ENCODE results near the gene ZNF628.
A peak's percentile ranks its signal among the peaks of the same experiment; 100 is the strongest.

ZNF628 gene

DNA sequence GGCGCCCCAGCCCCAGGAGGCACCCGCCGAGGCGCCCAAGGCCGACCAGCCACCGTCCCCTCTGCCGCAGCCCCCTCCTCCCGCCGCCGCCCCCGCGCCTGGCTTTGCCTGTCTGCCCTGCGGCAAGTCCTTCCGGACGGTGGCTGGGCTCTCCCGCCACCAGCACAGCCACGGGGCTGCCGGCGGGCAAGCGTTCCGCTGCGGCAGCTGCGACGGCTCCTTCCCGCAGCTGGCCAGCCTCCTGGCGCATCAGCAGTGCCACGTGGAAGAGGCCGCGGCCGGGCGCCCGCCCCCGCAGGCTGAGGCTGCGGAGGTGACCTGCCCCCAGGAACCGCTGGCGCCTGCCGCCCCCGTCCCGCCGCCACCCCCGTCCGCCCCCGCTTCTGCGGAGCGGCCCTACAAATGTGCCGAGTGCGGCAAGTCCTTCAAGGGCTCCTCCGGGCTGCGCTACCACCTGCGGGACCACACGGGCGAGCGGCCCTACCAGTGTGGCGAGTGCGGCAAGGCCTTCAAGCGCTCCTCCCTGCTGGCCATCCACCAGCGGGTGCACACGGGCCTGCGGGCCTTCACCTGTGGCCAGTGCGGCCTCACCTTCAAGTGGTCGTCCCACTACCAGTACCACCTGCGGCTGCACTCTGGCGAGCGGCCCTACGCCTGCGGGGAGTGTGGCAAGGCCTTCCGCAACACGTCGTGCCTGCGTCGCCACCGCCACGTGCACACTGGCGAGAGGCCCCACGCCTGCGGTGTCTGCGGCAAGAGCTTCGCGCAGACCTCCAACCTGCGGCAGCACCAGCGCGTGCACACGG, 5.9 kb downstream of the ZNF628 start:
- TF ChIP-seq ESRRG (CRISPR knock-in tag; IDR thresholded peaks at IDR 0.05) (no peak), ZFP3 (CRISPR knock-in tag; IDR thresholded peaks at IDR 0.05) (no peak), ARNTL (CRISPR knock-in tag; IDR thresholded peaks at IDR 0.05; ENCODE audit: borderline replicate concordance, low read depth) (no peak), ZFP30 (CRISPR knock-in tag; IDR thresholded peaks at IDR 0.05) (no peak), POU6F1 (CRISPR knock-in tag; IDR thresholded peaks at IDR 0.05; ENCODE audit: borderline replicate concordance, low read depth) (no peak), ZC3H10 (CRISPR knock-in tag; IDR thresholded peaks at IDR 0.05) (no peak), TSHZ2 (CRISPR knock-in tag; IDR thresholded peaks at IDR 0.05) (no peak), CREB5 (CRISPR knock-in tag; IDR thresholded peaks at IDR 0.05; ENCODE audit: low read depth) (no peak), PATZ1 (CRISPR knock-in tag; IDR thresholded peaks at IDR 0.05; ENCODE audit: borderline replicate concordance) (no peak), RARB (CRISPR knock-in tag; IDR thresholded peaks at IDR 0.05) (no peak), CSDC2 (CRISPR knock-in tag; IDR thresholded peaks at IDR 0.05) (no peak), TCF4 (CRISPR knock-in tag; IDR thresholded peaks at IDR 0.05; ENCODE audit: borderline replicate concordance) (no peak), TOX (CRISPR knock-in tag; IDR thresholded peaks at IDR 0.05; ENCODE audit: borderline replicate concordance) (no peak)
- ATAC-seq = no peak

- no peak for ATAC-seq
- TF ChIP-seq BACH2 (CRISPR knock-in tag; IDR thresholded peaks at IDR 0.05; ENCODE audit: borderline replicate concordance) = no peak
- TF ChIP-seq ZFP30 (CRISPR knock-in tag; IDR thresholded peaks at IDR 0.05) = no peak
- no peak for TF ChIP-seq OSR1 (CRISPR knock-in tag; IDR thresholded peaks at IDR 0.05)
- TF ChIP-seq SNAI2 (CRISPR knock-in tag; IDR thresholded peaks at IDR 0.05) = no peak
- TF ChIP-seq CSDC2 (CRISPR knock-in tag; IDR thresholded peaks at IDR 0.05) = no peak
- no peak for TF ChIP-seq RARB (CRISPR knock-in tag; IDR thresholded peaks at IDR 0.05)
Measured at GRCh38 chr19:55482967-55483705, 6.7 kb downstream of the ZNF628 start.

- ATAC-seq = no peak
- TF ChIP-seq ZC3H10 (CRISPR knock-in tag; IDR thresholded peaks at IDR 0.05) (no peak), CREB5 (CRISPR knock-in tag; IDR thresholded peaks at IDR 0.05; ENCODE audit: low read depth) (no peak), POU6F1 (CRISPR knock-in tag; IDR thresholded peaks at IDR 0.05; ENCODE audit: borderline replicate concordance, low read depth) (no peak), ISL1 (CRISPR knock-in tag; IDR thresholded peaks at IDR 0.05) (no peak), ZFP3 (CRISPR knock-in tag; IDR thresholded peaks at IDR 0.05) (peak; percentile 95)
Measured at GRCh38 chr19:55483706-55484592, 7.5 kb downstream of the ZNF628 start.

Data from SK-N-SH treated with all-trans-retinoic acid at 6 μM for 48 hours (cell line).